Activated CD4-positive, alpha-beta T cell treated with anti-CD3 and anti-CD28 coated beads, Interleukin-2, amount 10 ng/mL, durations not matched to agents 24 days and 14 days (primary cell): ENCODE measurements around the gene PRKCQ. TPM values are rescaled to one million over a fixed set of nuclear protein-coding genes. Genes with fewer than 3 reads are reported as not detected.
A peak's percentile ranks its signal among the peaks of the same experiment; 100 is the strongest.

Source experiments
- DNase-seq: peaks from one replicate; pipeline ENCODE4 v3.0.0; 2022
- H3K27ac Mint-ChIP-seq: one replicate; pipeline ENCODE4 v1.8.0; 2022; ENCODE audit warnings: mild to moderate bottlenecking, mixed read lengths
- H3K27me3 Mint-ChIP-seq: one replicate; pipeline ENCODE4 v1.8.0; 2022; ENCODE audit warnings: mixed read lengths
- H3K36me3 Mint-ChIP-seq: one replicate; pipeline ENCODE4 v1.8.0; 2022; ENCODE audit warnings: low read depth, mild to moderate bottlenecking, mixed read lengths
- H3K4me1 Mint-ChIP-seq: one replicate; pipeline ENCODE4 v1.8.0; 2021; ENCODE audit warnings: mixed read lengths
- H3K4me3 Mint-ChIP-seq: one replicate; pipeline ENCODE4 v1.8.0; 2022; ENCODE audit warnings: mild to moderate bottlenecking, moderate library complexity, mixed read lengths
- H3K9me3 Mint-ChIP-seq: one replicate; pipeline ENCODE4 v1.8.0; 2021; ENCODE audit warnings: mixed read lengths
- intact Hi-C: fragments of 100-400 bp; cut with micrococcal nuclease; formaldehyde crosslinking; loops from one replicate; pipeline ENCODE4 v1.15.1; 2023
- total RNA-seq: library from RNA; stranded (reverse); gene quantifications from 2 replicates; pipeline ENCODE4 v1.2.3, GENCODE V29; 2022

The PRKCQ gene
- total RNA-seq, 1 donor from 2014 or later: 36.0 TPM

DNA sequence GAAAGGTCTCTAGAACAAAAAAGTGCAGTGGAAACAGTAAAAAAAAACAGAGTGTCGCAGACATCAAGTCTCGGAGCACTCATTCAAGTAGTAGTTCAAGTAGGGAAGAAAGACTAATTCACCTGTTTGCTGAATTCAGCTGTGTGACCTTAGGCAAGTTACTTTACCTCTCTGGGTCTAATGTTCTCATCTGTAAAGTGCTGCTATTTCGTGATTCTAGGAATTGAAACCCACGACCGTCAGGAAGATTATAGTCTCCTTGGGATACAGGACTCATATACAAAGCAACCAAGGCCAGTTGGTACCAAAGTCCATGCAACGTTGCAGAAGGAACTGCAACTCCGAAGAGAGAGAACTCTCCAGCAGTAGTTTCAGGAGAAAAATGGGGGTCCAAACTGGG, 26.1 kb downstream of the PRKCQ start:
- intact Hi-C loops: no loop called here
- no peak overlapping the region for H3K4me3 Mint-ChIP-seq
- peaks cover 68% of the 10 kb centered on the region for H3K36me3 Mint-ChIP-seq
- no peak overlapping the region for H3K27ac Mint-ChIP-seq
- peaks cover 60% of the 10 kb centered on the region for H3K4me1 Mint-ChIP-seq
- peaks cover 7% of the 10 kb centered on the region for H3K9me3 Mint-ChIP-seq
- no peaks in the 10 kb centered on the region for H3K27me3 Mint-ChIP-seq
- DNase-seq: no peak

DNA sequence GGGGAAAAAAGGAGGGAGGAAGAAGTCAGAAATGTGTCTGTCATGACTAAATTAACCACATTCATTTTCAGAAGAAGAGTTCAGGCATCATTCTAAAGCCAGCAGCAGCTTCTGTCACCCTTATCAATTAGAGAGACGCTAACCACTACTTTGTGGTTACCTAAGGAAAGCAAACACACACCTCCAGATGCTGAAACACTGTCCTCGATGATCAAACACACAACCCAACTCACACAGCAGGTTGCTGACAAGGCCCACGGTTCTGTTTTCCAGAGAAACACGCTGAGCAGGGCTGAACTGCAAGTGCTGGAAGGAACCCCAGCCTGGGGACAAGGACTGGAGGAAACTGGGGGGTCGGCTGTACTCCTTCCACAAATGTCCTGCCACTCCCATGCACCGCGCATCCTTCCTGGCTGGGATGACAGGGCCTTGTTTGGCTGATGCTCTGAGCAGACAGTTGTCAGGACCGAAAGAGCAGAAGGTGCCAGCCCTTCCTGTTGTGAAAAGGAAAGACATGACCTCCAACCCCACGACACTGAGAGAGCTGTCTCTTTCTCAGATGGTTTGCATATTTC, 36.6 kb downstream of the PRKCQ start:
- Mint-ChIP-seq H3K36me3 (peaks cover 16% of the 10 kb centered on the region), H3K9me3 (no peaks in the 10 kb centered on the region), H3K4me1 (peaks cover 64% of the 10 kb centered on the region), H3K27me3 (no peaks in the 10 kb centered on the region), H3K27ac (peak overlapping the region; percentile 99), H3K4me3 (peak overlapping the region; percentile 87)
- intact Hi-C loops: loop anchor here (1.0 to 2.0 kb wide), 11 partner anchors 13 to 126 kb away; no protein-coding TSS in a partner anchor
- peak; percentile 91 for DNase-seq

DNA sequence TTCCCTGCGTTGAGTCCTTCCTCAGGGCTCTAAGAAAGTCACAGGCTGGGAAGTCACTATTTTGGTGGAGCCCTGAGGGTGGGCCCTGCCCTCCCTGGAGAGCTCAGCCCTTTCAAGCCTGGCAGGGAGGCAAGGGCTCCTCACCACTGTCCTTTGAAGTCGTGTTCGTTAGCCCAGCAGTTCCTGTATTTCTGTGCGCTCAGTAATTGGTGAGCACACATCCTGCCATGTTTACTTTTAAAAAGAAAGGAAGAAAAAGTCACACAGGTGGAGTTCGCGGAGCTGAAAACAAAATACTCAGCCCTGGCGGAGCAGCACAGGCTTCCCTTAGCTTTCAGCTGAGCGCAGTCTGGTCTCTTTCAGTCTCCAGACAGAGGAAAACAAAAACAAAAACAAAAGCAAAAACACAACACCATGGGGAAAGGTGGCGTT, 37.1 kb downstream of the PRKCQ start:
- DNase-seq: peak; percentile 90
- no peaks in the 10 kb centered on the region for H3K27me3 Mint-ChIP-seq
- peak overlapping the region; percentile 99 for H3K27ac Mint-ChIP-seq
- peaks cover 66% of the 10 kb centered on the region for H3K4me1 Mint-ChIP-seq
- no peaks in the 10 kb centered on the region for H3K9me3 Mint-ChIP-seq
- H3K4me3 Mint-ChIP-seq: peak overlapping the region; percentile 87
- intact Hi-C loops: loop anchor here (1.0 to 2.0 kb wide), 11 partner anchors 13 to 126 kb away; no protein-coding TSS in a partner anchor
- peaks cover 18% of the 10 kb centered on the region for H3K36me3 Mint-ChIP-seq

DNA sequence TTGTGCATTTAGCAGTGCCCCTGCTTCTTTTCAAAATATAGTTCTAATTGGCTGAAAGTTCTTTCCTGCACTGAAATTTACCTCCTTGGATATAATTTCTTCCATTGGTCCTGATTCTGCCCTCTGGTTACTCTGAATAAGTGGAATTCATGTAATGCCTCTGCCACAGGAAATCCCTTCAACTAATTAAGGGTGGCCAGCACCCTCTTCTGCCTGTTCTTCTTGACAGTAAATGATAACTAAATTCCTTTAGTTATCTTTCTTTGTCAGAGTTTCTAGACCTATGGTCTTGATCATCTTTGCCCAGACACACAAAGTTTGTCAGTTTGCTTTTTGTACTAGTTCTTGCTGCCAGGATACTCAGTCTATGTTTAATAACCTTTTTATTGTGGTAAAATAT, 40.2 kb downstream of the PRKCQ start:
- intact Hi-C loops: no loop called here
- no peaks in the 10 kb centered on the region for H3K27me3 Mint-ChIP-seq
- peak overlapping the region; percentile 36 for H3K27ac Mint-ChIP-seq
- peaks cover 78% of the 10 kb centered on the region for H3K4me1 Mint-ChIP-seq
- DNase-seq: no peak
- H3K36me3 Mint-ChIP-seq: peaks cover 33% of the 10 kb centered on the region
- H3K9me3 Mint-ChIP-seq: no peaks in the 10 kb centered on the region
- no peak overlapping the region for H3K4me3 Mint-ChIP-seq

DNA sequence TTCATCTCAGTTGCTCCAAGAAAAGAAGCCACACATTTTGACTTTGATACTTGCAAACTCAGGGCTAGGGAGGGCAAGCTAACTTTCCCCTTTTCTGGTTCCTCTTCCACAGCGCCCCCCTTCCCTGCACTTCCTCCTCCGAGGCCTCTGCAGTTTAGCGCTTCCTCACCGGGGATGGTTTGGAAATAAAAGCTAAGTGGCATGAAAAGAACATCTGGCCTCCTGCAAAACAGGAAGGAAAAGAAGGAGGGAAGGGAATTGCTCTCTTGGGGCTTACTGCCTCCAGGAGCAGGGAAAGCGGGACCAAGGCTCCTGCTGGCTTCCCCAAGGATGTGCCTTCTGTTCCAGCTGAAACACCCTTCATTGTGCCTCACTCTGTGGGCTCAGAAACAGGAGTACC, 42.3 kb downstream of the PRKCQ start:
- peaks cover 39% of the 10 kb centered on the region for H3K36me3 Mint-ChIP-seq
- intact Hi-C loops: no loop called here
- H3K9me3 Mint-ChIP-seq: no peaks in the 10 kb centered on the region
- H3K27ac Mint-ChIP-seq: peak overlapping the region; percentile 47
- no peaks in the 10 kb centered on the region for H3K27me3 Mint-ChIP-seq
- no peak for DNase-seq
- peaks cover 65% of the 10 kb centered on the region for H3K4me1 Mint-ChIP-seq
- no peak overlapping the region for H3K4me3 Mint-ChIP-seq

DNA sequence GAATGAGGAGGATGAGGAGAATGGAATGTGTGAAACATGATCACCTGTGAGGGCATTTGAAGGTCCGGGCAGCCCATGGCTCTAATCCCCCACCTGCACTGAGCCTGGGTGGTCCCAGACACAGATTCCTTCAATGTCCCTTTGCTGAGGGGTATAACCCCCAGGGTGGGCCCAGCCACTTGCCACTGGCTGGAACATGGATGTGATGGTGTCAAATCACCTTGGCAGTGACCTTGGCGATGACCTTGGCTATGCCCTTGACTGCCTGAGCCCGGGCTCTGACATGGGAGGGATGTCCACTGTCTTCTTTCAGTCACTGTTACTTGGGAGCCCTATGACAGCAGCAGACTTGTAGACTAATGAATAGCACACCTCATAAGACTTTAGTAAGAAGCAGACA, 44.0 kb downstream of the PRKCQ start:
- H3K27ac Mint-ChIP-seq: peak overlapping the region; percentile 68
- DNase-seq: no peak
- H3K4me3 Mint-ChIP-seq: no peak overlapping the region
- peaks cover 42% of the 10 kb centered on the region for H3K36me3 Mint-ChIP-seq
- H3K27me3 Mint-ChIP-seq: no peaks in the 10 kb centered on the region
- intact Hi-C loops: no loop called here
- no peaks in the 10 kb centered on the region for H3K9me3 Mint-ChIP-seq
- H3K4me1 Mint-ChIP-seq: peaks cover 66% of the 10 kb centered on the region

DNA sequence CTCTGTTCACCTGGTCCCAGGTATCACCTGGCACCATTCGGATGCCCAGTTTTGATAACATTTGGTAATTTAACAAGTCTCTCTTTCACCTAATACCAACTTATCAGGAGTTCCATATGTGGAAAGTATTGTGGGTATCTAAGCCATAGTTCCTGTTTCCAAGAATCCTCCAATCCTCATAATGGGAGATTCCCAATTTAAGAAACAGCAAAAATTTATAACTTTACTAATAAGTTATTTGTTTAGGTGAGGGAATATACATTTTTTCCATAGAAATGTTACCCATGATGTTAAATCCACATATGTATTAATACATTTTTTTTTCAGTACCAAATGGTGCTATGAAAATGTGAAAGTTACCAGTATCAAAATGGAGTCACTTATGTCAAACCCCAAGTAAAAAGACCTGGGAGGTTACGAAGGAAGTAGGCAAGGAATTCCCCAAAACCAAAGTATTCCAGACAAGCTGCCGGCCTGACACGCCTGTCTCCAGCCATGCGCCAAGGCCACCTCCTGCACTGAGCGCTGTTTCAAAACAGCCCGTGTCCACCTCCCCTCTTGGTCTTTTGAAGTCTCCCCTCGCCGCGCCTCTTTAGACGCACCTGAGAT, 44.8 kb downstream of the PRKCQ start:
- Mint-ChIP-seq H3K4me3 (no peak overlapping the region), H3K27ac (no peak overlapping the region), H3K4me1 (peaks cover 67% of the 10 kb centered on the region), H3K36me3 (peaks cover 40% of the 10 kb centered on the region), H3K9me3 (no peaks in the 10 kb centered on the region), H3K27me3 (no peaks in the 10 kb centered on the region)
- intact Hi-C loops: no loop called here
- DNase-seq: no peak

DNA sequence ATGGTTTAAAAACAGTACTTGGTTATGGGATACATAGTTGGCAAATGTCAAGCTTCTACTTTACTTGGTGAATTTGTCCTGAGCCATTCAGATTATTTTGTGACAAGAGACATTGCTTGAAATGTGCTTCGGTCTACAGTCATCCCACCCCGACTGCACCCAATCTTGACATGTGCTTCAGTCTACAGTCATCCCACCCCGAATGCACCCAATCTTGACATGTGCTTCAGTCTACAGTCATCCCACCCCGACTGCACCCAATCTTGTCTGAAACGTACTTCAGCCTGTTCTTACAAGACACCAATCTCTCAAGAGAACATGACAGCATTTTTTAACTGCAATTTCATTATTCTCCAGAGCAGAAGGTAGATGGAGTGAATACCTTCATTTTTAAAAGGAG, 47.8 kb downstream of the PRKCQ start:
- Mint-ChIP-seq H3K27ac (peak overlapping the region; percentile 76), H3K4me1 (peaks cover 78% of the 10 kb centered on the region), H3K9me3 (peaks cover 4% of the 10 kb centered on the region), H3K4me3 (no peak overlapping the region), H3K27me3 (no peaks in the 10 kb centered on the region), H3K36me3 (peaks cover 43% of the 10 kb centered on the region)
- intact Hi-C loops: no loop called here
- DNase-seq: no peak

DNA sequence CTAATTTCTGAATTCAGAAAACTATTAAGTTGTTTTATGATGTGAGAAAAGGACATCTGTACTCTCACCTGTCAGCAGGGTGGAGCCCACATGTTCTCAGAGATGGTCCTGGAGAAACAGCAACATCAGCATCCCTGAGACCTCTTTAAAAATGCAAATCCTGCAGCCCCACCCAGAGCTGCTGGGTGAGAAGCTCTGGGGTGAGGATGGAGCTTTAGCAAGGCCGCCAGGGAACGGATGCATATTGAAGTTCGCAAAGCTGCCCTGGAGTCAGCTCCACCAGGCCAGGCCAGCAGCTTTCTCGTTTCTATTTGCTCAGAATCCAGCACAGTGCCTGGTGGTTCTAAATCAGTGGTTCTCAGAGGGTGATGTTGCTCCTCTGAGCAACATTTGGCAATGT, 49.1 kb downstream of the PRKCQ start:
- Mint-ChIP-seq H3K27me3 (no peaks in the 10 kb centered on the region), H3K4me3 (peak overlapping the region; percentile 89), H3K36me3 (peaks cover 42% of the 10 kb centered on the region), H3K27ac (peak overlapping the region; percentile 99), H3K4me1 (peaks cover 78% of the 10 kb centered on the region), H3K9me3 (peaks cover 4% of the 10 kb centered on the region)
- DNase-seq: no peak
- intact Hi-C loops: loop anchor here (1.0 kb wide), 3 partner anchors 12 to 57 kb away; no protein-coding TSS in a partner anchor

DNA sequence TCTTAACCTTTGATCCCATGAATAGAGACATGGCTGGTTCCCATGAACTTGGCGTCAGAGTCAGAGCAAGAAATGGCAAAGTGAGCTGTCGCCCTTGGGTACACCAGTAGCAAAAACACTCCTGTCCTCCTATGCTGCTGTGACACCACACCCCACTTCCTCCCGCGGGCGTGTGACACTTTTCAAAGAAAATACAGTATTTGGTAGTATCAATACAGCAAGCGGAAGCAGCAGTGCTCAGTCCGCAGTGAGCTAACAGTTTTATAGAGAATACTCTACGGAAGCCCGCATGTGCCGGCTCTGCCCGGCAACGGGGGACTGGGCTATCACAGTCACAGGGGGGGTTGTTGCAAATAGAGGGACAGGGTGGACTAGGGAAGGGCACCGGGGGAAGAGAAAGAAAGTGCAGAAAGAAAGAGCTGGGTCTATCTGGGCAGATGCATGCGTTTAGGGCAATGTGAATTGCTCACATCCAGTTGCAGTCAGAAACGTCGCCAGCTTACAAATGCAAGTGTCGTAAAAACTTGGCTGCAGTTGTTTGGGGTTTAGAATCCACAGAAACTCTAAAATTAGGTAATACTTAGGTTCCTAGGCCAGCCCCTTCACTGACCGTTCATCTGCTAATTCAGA, 49.8 kb downstream of the PRKCQ start:
- H3K27me3 Mint-ChIP-seq: no peaks in the 10 kb centered on the region
- intact Hi-C loops: loop anchor here (1.0 kb wide), 3 partner anchors 11 to 56 kb away; no protein-coding TSS in a partner anchor
- DNase-seq: peak; percentile 94
- H3K9me3 Mint-ChIP-seq: peaks cover 4% of the 10 kb centered on the region
- peaks cover 42% of the 10 kb centered on the region for H3K36me3 Mint-ChIP-seq
- H3K27ac Mint-ChIP-seq: peak overlapping the region; percentile 99
- peaks cover 78% of the 10 kb centered on the region for H3K4me1 Mint-ChIP-seq
- H3K4me3 Mint-ChIP-seq: peak overlapping the region; percentile 89

DNA sequence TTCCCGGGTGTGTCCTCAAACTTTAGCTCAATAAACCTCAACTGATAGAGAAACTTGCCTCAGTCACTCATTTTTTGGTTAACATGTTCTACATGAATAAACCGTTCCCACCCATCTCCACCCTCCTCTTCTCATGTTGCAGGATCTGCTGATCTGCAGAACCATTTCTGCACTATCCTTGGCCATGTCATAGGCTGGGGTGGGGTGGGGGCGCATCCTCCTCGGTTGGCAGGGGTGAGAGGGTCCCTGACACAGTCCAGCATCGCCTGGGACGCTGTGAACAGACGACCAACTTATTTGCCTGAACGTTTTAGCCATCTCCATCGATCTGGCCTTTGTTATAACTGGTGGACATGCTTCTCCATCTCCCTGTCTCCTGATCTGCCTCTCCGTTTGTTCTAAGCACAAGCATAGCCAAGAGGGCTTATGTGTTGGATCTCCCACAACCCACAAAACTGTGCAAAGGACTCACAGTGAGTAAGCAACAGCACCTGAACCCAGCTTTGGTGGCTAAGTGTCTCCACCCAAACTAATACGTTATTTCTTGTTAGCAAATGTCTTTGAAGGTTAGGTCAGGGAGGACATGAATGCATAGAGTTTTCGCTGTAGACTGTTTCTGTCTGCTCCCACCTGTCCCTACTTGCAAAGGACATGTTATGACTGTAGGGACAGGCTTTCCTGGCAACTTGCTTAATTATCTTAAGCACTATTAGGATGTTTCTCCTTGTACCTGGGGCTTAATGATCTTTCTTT, 51.7 kb downstream of the PRKCQ start:
- H3K4me3 Mint-ChIP-seq: peak overlapping the region; percentile 5
- no peak for DNase-seq
- no peaks in the 10 kb centered on the region for H3K27me3 Mint-ChIP-seq
- intact Hi-C loops: no loop called here
- peak overlapping the region; percentile 81 for H3K27ac Mint-ChIP-seq
- peaks cover 42% of the 10 kb centered on the region for H3K36me3 Mint-ChIP-seq
- peaks cover 76% of the 10 kb centered on the region for H3K4me1 Mint-ChIP-seq
- peaks cover 4% of the 10 kb centered on the region for H3K9me3 Mint-ChIP-seq

DNA sequence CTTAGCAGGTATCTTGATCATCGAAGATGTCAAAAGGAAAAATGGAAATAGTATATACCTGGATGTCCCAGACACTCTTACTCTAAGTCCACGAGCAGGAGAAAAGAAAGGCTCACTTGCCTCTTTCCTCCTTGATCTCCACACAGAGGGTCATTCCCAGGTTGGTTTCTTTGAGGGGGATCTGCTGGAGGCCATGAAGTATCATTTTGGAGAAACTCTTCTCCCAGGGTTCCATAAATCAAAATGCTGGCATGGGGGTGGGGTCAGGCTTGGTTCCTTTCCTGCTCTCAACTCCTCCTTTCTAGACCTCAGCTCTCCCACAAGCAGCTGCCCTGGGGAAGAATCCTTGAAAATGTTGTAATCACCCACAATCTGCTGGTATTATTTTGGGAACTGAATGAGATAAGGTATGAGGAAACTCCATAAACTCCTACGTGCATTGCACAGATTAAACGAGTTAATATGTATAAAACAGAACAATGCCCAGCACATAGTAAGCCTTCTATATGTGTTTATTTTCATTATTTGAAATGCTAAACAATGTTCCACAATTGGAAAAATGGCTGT, 54.4 kb downstream of the PRKCQ start:
- peaks cover 47% of the 10 kb centered on the region for H3K36me3 Mint-ChIP-seq
- H3K27me3 Mint-ChIP-seq: no peaks in the 10 kb centered on the region
- DNase-seq: no peak
- no peak overlapping the region for H3K4me3 Mint-ChIP-seq
- H3K4me1 Mint-ChIP-seq: peaks cover 59% of the 10 kb centered on the region
- H3K9me3 Mint-ChIP-seq: peaks cover 4% of the 10 kb centered on the region
- intact Hi-C loops: no loop called here
- no peak overlapping the region for H3K27ac Mint-ChIP-seq

DNA sequence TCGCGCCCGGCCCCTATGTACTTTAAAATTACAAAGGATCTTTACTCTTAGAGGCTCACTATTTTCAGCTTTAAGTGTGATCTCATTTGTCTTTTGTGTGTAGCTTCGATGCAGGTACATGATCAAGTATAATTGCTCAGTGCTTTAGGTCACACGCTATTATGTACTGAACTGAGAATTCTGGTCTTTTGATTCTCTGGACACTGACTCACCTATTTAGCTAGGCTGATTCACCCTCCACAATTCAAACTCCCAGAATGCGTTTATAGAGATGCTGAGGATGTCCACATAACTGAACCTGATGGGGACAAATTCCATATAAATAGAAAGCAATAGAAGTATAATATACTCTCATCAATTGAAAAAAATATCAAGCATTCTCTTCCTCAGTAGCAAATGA, 57.8 kb downstream of the PRKCQ start:
- Mint-ChIP-seq H3K9me3 (no peaks in the 10 kb centered on the region), H3K36me3 (peaks cover 40% of the 10 kb centered on the region), H3K4me3 (no peak overlapping the region)

More for the DNA sequence above, 57.8 kb downstream of the PRKCQ start:
- intact Hi-C loops: no loop called here
- Mint-ChIP-seq H3K27me3 (no peaks in the 10 kb centered on the region), H3K27ac (no peak overlapping the region), H3K4me1 (peaks cover 50% of the 10 kb centered on the region)
- DNase-seq: no peak
